ENCODE results near the gene PER3.

Gene PER3

DNA sequence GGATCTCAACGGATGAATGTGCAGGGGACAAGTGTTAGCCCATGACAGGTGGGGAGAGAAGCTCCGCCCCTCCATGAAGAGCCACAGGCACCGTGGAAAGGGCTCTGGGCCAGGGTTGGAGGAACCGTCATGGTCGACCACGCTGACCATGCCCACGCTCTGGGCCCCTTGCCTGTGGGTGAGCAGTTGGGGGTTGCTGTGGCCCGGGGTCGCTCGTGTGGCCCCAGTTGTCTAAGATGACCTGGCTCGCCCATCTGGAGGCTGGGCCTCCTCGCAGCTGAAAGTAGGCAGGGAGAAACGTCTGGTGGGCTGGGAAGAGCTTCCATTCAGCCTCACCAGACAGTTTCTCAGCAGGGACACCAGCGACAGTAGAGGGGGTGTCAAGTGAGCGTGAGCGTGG, 81.9 kb downstream of the PER3 start:
- WGBS (ENCODE audit: insufficient coverage, insufficient read length) = no CpG with 5 or more reads among the region's 16 CpGs
- Histone ChIP-seq H3K4me3 (ENCODE audit: low read length) (no peak overlapping the region), H3K9me3 (ENCODE audit: control insufficient read depth, insufficient read depth, low read length) (no peaks in the 10 kb centered on the region), H3K27me3 (ENCODE audit: control insufficient read depth, insufficient read depth, low read length) (no peaks in the 10 kb centered on the region), H3K36me3 (ENCODE audit: control insufficient read depth, insufficient read depth, low read length) (no peaks in the 10 kb centered on the region), H3K4me1 (ENCODE audit: control insufficient read depth, insufficient read depth, low read length) (no peaks in the 10 kb centered on the region; the same call in 1 of the 2 replicates), H3K27ac (ENCODE audit: low read length) (no peak overlapping the region)
- DNase-seq (ENCODE audit: low read depth, low spot score) = no peak

DNA sequence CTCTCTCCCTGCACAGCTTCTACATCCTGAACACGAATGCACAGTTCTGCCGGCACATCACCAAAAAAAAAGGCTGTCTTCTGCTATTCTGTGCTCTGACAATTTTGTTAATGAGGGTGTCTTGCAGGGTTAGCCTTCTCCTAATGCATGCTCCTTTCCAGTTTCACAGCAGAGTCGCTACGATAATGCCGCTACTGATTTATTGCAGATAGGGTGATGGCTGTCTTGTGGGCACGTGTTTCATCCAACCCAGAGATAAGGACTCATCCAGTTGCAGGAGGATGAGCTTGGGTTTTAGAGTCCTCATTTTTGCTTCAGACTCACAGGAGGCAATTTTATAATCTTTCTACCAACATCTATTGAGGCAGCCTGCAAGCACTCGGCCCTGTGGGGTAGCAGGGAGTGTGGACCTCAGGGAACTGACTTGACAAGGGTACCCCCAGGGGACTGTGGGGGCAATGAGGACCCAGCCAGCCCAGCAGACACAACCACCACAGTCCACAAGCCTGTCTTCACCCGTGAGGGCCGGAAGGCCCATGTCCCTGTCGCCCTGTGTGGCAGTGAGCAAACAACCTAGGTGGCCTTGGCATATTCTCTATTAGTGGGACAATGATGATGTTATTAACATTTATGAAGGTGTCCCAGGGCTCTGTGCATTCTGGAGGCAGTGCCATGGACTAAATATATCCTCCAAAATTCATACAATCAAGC, 84.1 kb downstream of the PER3 start:
- no CpG with 5 or more reads among the region's 10 CpGs for WGBS (ENCODE audit: insufficient coverage, insufficient read length)
- H3K27me3 ChIP-seq (ENCODE audit: control insufficient read depth, insufficient read depth, low read length) = no peaks in the 10 kb centered on the region
- H3K4me3 ChIP-seq (ENCODE audit: low read length) = no peak overlapping the region
- no peaks in the 10 kb centered on the region for H3K36me3 ChIP-seq (ENCODE audit: control insufficient read depth, insufficient read depth, low read length)
- no peak for DNase-seq (ENCODE audit: low read depth, low spot score)
- H3K4me1 ChIP-seq (ENCODE audit: control insufficient read depth, insufficient read depth, low read length) = no peaks in the 10 kb centered on the region; the same call in 1 of the 2 replicates
- no peaks in the 10 kb centered on the region for H3K9me3 ChIP-seq (ENCODE audit: control insufficient read depth, insufficient read depth, low read length)
- no peak overlapping the region for H3K27ac ChIP-seq (ENCODE audit: low read length)

DNA sequence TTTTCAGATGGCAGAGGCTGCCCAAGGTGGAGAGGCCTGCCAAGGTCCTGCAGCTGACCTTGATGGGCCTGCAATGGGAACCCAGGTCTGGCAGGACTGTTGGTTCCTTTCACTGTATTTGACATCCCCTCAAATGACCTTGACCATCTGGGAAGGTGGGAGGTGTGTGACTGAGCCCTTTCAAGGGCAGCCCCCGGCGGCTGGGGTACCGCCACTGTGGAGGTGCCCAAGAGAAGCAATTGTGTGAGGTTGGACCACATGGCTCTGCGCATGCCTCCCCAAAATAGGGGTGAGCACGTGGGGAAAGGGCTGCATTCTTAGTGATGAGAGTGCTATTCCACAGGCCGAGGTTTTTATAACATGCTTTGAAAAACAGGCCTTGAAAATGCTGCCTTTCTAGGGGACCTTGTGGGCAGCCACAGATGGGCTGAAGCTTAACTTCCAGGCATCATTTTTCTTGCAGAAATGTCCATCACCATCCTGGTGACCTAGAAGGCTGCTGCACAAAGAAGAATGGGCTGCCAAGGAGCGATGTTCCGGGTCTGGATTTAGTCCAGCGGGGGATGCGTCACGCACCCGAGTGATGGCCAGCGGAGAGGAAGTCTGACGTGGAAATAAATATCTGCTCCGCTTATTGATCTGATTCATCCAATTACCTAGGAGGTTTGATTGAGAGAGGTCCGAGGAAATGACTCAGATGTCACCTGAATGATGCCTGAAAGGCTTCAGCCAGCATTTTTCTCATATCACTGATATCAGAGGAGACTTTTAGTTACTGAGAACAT, 85.2 kb downstream of the PER3 start:
- no peak overlapping the region for H3K4me3 ChIP-seq (ENCODE audit: low read length)
- no peaks in the 10 kb centered on the region; the same call in 1 of the 2 replicates for H3K4me1 ChIP-seq (ENCODE audit: control insufficient read depth, insufficient read depth, low read length)
- no peak for DNase-seq (ENCODE audit: low read depth, low spot score)
- H3K27me3 ChIP-seq (ENCODE audit: control insufficient read depth, insufficient read depth, low read length) = no peaks in the 10 kb centered on the region
- no CpG with 5 or more reads among the region's 16 CpGs for WGBS (ENCODE audit: insufficient coverage, insufficient read length)
- no peaks in the 10 kb centered on the region for H3K9me3 ChIP-seq (ENCODE audit: control insufficient read depth, insufficient read depth, low read length)
- H3K36me3 ChIP-seq (ENCODE audit: control insufficient read depth, insufficient read depth, low read length) = no peaks in the 10 kb centered on the region
- no peak overlapping the region for H3K27ac ChIP-seq (ENCODE audit: low read length)

DNA sequence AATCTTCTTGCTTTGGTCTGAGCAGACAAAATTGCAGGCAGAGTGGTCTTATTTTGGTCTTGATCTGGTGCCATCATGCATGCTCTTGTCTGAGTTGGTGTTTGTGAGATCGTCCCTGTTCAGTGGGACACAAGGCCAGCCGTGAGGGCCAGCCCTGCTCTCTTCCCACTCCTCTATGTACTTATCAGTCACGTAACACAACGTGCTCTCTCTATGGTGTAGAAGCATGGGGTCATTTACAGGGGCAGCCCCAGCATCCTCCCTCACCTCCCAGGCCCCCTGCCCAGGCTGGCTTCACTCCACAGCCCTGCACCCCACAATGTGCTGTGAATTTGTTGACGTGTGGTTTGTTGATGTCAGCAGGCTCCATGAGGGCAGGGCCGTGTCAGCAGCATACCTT, 87.0 kb downstream of the PER3 start:
- H3K27ac ChIP-seq (ENCODE audit: low read length) = no peak overlapping the region
- H3K36me3 ChIP-seq (ENCODE audit: control insufficient read depth, insufficient read depth, low read length) = no peaks in the 10 kb centered on the region
- no CpG with 5 or more reads among the region's 6 CpGs for WGBS (ENCODE audit: insufficient coverage, insufficient read length)
- H3K9me3 ChIP-seq (ENCODE audit: control insufficient read depth, insufficient read depth, low read length) = no peaks in the 10 kb centered on the region
- no peak for DNase-seq (ENCODE audit: low read depth, low spot score)
- H3K4me3 ChIP-seq (ENCODE audit: low read length) = no peak overlapping the region
- no peaks in the 10 kb centered on the region; the same call in 1 of the 2 replicates for H3K4me1 ChIP-seq (ENCODE audit: control insufficient read depth, insufficient read depth, low read length)
- H3K27me3 ChIP-seq (ENCODE audit: control insufficient read depth, insufficient read depth, low read length) = no peaks in the 10 kb centered on the region

DNA sequence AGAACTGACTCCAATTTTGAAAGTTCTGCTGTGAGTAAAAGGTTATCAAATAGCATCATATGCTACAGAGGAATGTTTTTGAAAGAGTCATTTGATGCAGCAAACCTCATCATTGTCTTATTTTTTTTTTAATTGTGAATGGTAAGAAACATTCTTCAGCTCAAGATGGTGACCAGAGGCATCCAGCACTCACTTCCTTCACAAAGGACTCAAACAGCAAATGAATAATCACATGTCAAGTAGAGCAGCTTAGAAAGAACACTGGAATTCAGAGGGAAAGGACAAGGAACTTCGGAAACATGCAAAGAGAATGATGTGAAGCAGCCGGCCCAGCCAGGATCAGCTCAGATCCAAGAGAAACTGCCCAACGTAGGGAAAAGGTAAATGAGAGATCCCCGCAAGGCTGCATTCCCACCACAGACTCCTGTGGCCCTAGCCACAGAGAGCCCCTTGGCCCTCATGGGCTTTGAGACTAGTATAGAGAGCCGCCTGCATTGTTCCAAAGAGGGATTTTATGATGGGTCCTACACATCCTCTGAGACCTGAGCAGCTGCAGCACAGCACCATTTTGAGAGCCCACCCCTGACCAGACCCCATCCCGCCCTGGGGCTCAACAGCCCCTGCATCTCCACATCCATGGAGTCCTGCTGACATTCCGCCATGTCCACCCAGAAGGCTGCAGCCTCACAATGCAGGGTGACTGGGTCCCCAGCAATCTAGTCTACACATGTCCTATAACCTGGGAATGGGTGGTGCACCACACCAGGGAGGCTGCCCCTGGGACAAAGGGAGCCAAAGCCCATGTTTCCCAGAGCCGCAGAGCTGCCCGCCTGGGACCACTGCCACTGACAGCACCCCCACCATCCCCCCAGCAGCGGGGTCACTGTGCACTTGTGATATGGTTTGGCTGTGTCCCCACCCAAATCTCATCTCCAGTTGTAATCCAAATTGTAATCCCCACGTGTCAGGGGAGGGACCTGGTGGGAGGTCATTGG, 90.0 kb downstream of the PER3 start:
- Histone ChIP-seq H3K4me3 (ENCODE audit: low read length) (no peak overlapping the region), H3K4me1 (ENCODE audit: control insufficient read depth, insufficient read depth, low read length) (no peaks in the 10 kb centered on the region; the same call in 1 of the 2 replicates), H3K36me3 (ENCODE audit: control insufficient read depth, insufficient read depth, low read length) (no peaks in the 10 kb centered on the region), H3K27me3 (ENCODE audit: control insufficient read depth, insufficient read depth, low read length) (no peaks in the 10 kb centered on the region), H3K27ac (ENCODE audit: low read length) (no peak overlapping the region), H3K9me3 (ENCODE audit: control insufficient read depth, insufficient read depth, low read length) (no peaks in the 10 kb centered on the region)
- no CpG with 5 or more reads among the region's 11 CpGs for WGBS (ENCODE audit: insufficient coverage, insufficient read length)
- no peak for DNase-seq (ENCODE audit: low read depth, low spot score)

DNA sequence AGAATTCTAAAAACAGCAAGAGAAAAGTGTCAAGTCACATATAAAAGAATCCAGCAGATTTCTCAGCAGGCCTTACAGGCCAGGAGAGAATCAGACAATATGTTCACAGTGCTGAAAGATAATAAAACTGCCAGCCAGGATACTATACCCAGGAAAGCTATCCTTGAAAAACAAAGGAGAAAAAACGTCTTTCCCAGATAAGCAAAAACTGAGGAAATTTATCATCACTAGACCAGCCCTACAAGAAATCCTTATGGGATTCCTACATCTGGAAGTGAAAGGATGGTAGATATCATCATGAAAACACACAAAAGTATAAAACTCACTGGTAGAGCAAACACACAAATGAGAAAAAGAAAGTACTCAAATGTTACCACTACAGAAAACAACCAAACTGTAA, 93.9 kb downstream of the PER3 start:
- DNase-seq (ENCODE audit: low read depth, low spot score) = no peak
- no peak overlapping the region for H3K27ac ChIP-seq (ENCODE audit: low read length)
- H3K4me1 ChIP-seq (ENCODE audit: control insufficient read depth, insufficient read depth, low read length) = no peaks in the 10 kb centered on the region
- no peaks in the 10 kb centered on the region for H3K9me3 ChIP-seq (ENCODE audit: control insufficient read depth, insufficient read depth, low read length)
- WGBS (ENCODE audit: insufficient coverage, insufficient read length) = no CpG with 5 or more reads among the region's 1 CpG
- no peak overlapping the region for H3K4me3 ChIP-seq (ENCODE audit: low read length)
- H3K27me3 ChIP-seq (ENCODE audit: control insufficient read depth, insufficient read depth, low read length) = no peaks in the 10 kb centered on the region
- no peaks in the 10 kb centered on the region for H3K36me3 ChIP-seq (ENCODE audit: control insufficient read depth, insufficient read depth, low read length)

DNA sequence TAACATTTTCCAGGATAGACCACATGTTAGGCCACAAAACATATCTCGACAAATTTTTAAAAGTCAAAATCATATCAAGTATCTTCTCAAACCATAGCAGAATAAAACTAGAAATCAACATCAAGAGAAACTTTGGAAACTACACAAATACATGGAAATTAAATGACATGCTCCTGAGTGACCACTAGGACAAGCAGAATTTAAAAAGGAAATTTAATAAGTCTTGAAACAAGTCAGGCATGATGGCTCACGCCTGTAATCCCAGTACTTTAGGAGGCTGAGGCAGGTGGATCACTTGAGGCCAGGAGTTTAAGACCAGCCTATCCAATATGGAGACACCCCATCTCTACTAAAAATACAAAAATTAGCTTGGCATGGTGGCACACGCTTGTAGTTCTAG, 95.1 kb downstream of the PER3 start:
- WGBS (ENCODE audit: insufficient coverage, insufficient read length) = no CpG with 5 or more reads among the region's 3 CpGs
- no peak overlapping the region for H3K27ac ChIP-seq (ENCODE audit: low read length)
- no peaks in the 10 kb centered on the region for H3K4me1 ChIP-seq (ENCODE audit: control insufficient read depth, insufficient read depth, low read length)
- H3K4me3 ChIP-seq (ENCODE audit: low read length) = no peak overlapping the region
- no peaks in the 10 kb centered on the region for H3K36me3 ChIP-seq (ENCODE audit: control insufficient read depth, insufficient read depth, low read length)
- no peaks in the 10 kb centered on the region for H3K27me3 ChIP-seq (ENCODE audit: control insufficient read depth, insufficient read depth, low read length)
- no peak for DNase-seq (ENCODE audit: low read depth, low spot score)
- no peaks in the 10 kb centered on the region for H3K9me3 ChIP-seq (ENCODE audit: control insufficient read depth, insufficient read depth, low read length)

DNA sequence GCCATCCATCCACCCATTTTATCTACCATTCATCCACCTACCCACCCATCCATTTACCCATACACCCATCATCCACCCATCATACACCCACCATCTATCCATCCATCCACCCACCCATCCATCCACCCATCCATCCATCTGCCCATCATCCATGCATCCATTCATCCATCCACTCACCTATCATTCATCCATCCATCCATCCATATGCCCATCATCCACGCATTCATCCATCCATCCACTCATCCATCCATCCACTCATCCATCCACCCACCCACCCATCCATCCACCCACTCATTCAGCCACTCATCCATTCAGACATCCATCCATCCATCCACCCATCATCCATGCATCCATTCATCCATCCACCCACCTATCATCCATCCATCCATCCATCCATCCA, 100.7 kb downstream of the PER3 start:
- Histone ChIP-seq H3K27ac (ENCODE audit: low read length) (no peak overlapping the region), H3K4me3 (ENCODE audit: low read length) (no peak overlapping the region), H3K4me1 (ENCODE audit: control insufficient read depth, insufficient read depth, low read length) (no peaks in the 10 kb centered on the region), H3K27me3 (ENCODE audit: control insufficient read depth, insufficient read depth, low read length) (no peaks in the 10 kb centered on the region), H3K36me3 (ENCODE audit: control insufficient read depth, insufficient read depth, low read length) (no peaks in the 10 kb centered on the region), H3K9me3 (ENCODE audit: control insufficient read depth, insufficient read depth, low read length) (no peaks in the 10 kb centered on the region)
- DNase-seq (ENCODE audit: low read depth, low spot score) = no peak
- no CpG with 5 or more reads among the region's 1 CpG for WGBS (ENCODE audit: insufficient coverage, insufficient read length)

DNA sequence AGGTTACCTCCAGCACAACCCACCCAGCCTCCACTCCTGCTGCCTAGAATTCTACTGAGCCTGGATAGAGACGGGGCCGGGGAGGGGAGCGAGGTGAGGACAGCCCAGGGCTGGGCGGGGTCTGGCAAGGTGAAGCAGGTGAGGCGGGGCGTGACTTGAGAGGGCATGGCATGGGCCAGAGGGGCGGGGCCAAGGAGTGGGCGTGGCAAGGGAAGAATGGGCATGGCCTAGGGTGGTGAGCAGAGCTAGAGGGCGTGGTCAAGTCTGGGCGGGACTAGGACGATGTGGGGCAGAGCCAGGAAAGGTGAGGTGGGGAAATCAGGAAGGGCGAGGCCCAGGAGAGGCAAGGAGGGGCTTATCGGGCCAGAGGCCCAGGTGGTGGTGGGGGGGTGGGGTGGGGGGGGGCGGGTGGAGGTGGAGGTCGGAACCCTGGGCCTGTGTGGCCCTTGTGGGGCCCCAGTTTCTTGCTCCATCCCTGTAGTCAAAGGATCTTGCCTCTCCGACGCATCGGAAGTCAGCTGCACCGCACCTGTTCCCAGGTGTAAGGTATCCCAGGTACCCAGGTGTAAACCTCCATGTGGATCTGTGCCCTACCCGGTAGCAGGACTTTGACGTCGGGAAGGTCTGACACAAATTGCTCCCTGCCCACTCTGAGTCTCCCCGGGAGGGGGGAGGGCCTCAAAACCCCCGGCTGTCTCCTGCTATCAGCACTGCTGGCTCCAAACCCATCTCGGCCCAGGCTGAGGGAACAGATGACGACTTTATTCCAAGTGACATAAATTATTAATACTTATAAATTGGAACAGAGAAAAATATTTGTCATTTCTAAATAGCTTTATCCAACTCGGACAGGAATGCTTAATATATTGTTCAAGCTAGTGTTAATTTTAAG, 101.7 kb downstream of the PER3 start:
- no CpG with 5 or more reads among the region's 27 CpGs for WGBS (ENCODE audit: insufficient coverage, insufficient read length)
- H3K36me3 ChIP-seq (ENCODE audit: control insufficient read depth, insufficient read depth, low read length) = no peaks in the 10 kb centered on the region
- peak; percentile 90 for DNase-seq (ENCODE audit: low read depth, low spot score)
- H3K4me1 ChIP-seq (ENCODE audit: control insufficient read depth, insufficient read depth, low read length) = no peaks in the 10 kb centered on the region
- no peaks in the 10 kb centered on the region for H3K27me3 ChIP-seq (ENCODE audit: control insufficient read depth, insufficient read depth, low read length)
- no peak overlapping the region for H3K4me3 ChIP-seq (ENCODE audit: low read length)
- no peaks in the 10 kb centered on the region for H3K9me3 ChIP-seq (ENCODE audit: control insufficient read depth, insufficient read depth, low read length)
- H3K27ac ChIP-seq (ENCODE audit: low read length) = no peak overlapping the region

All from iPS DF 6.9 (cell line).